Left ventricle myocardium superior (tissue), 1 donor: Measurements from ENCODE around the gene LIN7A. TPM values are rescaled to one million over a fixed set of nuclear protein-coding genes. Genes with fewer than 3 reads are reported as not detected.

Experiments
- ATAC-seq: fragments of 200-7000 bp; cut with Tn5 transposase; one replicate; pipeline ENCODE4 v1.9.1; 2020; ENCODE audit warnings: mild to moderate bottlenecking, moderate library complexity
- DNase-seq: peaks from one replicate; pipeline ENCODE4 v3.0.0-alpha.2; 2020
- intact Hi-C: fragments of 100-400 bp; cut with micrococcal nuclease; formaldehyde crosslinking; loops from one replicate; pipeline ENCODE4 v1.11.0; 2022
- total RNA-seq: library from RNA; stranded (reverse); fragmentation: NEBNext Ultra II Directional; extraction: Animal tissue kit (Norgen Biotek cat#: 25700); gene quantifications from one replicate; pipeline ENCODE4 v1.2.1, GENCODE V29; 2021
- donor health status: DM: no; HTN: yes; CAD: no; lungs with severe emphysema.

The LIN7A gene
- total RNA-seq, 1 donor from 2014 or later = 14.4 TPM

GRCh38 chr12:80864046-80864735 is 73.5 kb downstream of the LIN7A start:
- DNase-seq (no peak), ATAC-seq (peak; percentile 38)
- intact Hi-C loops = no loop called here

- ATAC-seq = no peak
- intact Hi-C loops = no loop called here
Measured at GRCh38 chr12:80862531-80862930, 75.2 kb downstream of the LIN7A start.

GRCh38 chr12:80861641-80862378 is 75.9 kb downstream of the LIN7A start:
- ATAC-seq (no peak), DNase-seq (no peak)
- intact Hi-C loops = no loop called here

More at GRCh38 chr12:80862531-80862930, 75.2 kb downstream of the LIN7A start:
- no peak for DNase-seq

GRCh38 chr12:80860928-80861327 is 76.8 kb downstream of the LIN7A start:
- no peak for DNase-seq
- intact Hi-C loops = no loop called here
- no peak for ATAC-seq

GRCh38 chr12:80860206-80860605 is 77.5 kb downstream of the LIN7A start:
- intact Hi-C loops = no loop called here
- ATAC-seq (no peak), DNase-seq (no peak)

- intact Hi-C loops = no loop called here
- ATAC-seq (peak; percentile 56), DNase-seq (no peak)
Measured at GRCh38 chr12:80858356-80858755, 79.4 kb downstream of the LIN7A start.

- ATAC-seq (no peak), DNase-seq (no peak)
- intact Hi-C loops = no loop called here
Measured at GRCh38 chr12:80857311-80857710, 80.4 kb downstream of the LIN7A start.

GRCh38 chr12:80849337-80849736 is 88.4 kb downstream of the LIN7A start:
- intact Hi-C loops = no loop called here
- ATAC-seq (no peak), DNase-seq (no peak)

GRCh38 chr12:80848858-80849257 is 88.9 kb downstream of the LIN7A start:
- intact Hi-C loops = no loop called here
- no peak for DNase-seq
- ATAC-seq = no peak

GRCh38 chr12:80847575-80847974 is 90.2 kb downstream of the LIN7A start:
- intact Hi-C loops = no loop called here
- DNase-seq = no peak
- no peak for ATAC-seq

GRCh38 chr12:80846952-80847351 is 90.8 kb downstream of the LIN7A start:
- intact Hi-C loops = no loop called here
- DNase-seq (no peak), ATAC-seq (no peak)

GRCh38 chr12:80845639-80846038 is 92.1 kb downstream of the LIN7A start:
- ATAC-seq = no peak
- no peak for DNase-seq
- intact Hi-C loops = no loop called here

GRCh38 chr12:80843969-80844368 is 93.8 kb downstream of the LIN7A start:
- ATAC-seq (no peak), DNase-seq (no peak)
- intact Hi-C loops = no loop called here

- intact Hi-C loops = loop anchor here (5.0 kb wide), 1 partner anchor 99 kb away; the partner anchor contains the start of gene LIN7A
- no peak for DNase-seq
- peak; percentile 71 for ATAC-seq
Measured at GRCh38 chr12:80838708-80839107, 99.0 kb downstream of the LIN7A start.

GRCh38 chr12:80838024-80838658 is 99.6 kb downstream of the LIN7A start:
- DNase-seq (no peak), ATAC-seq (peak; percentile 62)
- intact Hi-C loops = loop anchor here (5.0 kb wide), 1 partner anchor 99 kb away; the partner anchor contains the start of gene LIN7A

- peak; percentile 91 for ATAC-seq
- no peak for DNase-seq
- intact Hi-C loops = loop anchor here (5.0 kb wide), 1 partner anchor 100 kb away; the partner anchor contains the start of gene LIN7A
Measured at GRCh38 chr12:80837342-80837978, 100.3 kb downstream of the LIN7A start.

- intact Hi-C loops = loop anchor here (5.0 kb wide), 1 partner anchor 103 kb away; the partner anchor contains the start of gene LIN7A
- DNase-seq = no peak
- ATAC-seq = no peak
Measured at GRCh38 chr12:80834724-80835123, 103.0 kb downstream of the LIN7A start.

GRCh38 chr12:80830533-80831088 is 107.1 kb downstream of the LIN7A start:
- intact Hi-C loops = no loop called here
- DNase-seq (no peak), ATAC-seq (peak; percentile 66)

- intact Hi-C loops = no loop called here
- no peak for DNase-seq
- peak; percentile 87 for ATAC-seq
Measured at GRCh38 chr12:80829767-80830166, 108.0 kb downstream of the LIN7A start.
